HAP-1 (cell line): ENCODE measurements around the gene ZFAND2B.
A peak's percentile ranks its signal among the peaks of the same experiment; 100 is the strongest.
"Not testable (repeated sequence)": the region's sequence is repeated elsewhere in the genome, so short reads cannot be mapped to it uniquely, and the experiment has no call there.

Source experiments
- DNase-seq, 2 experiments: peaks; one replicate each; pipeline ENCODE4 v3.0.0-alpha.2; 2016 to 2020; ENCODE audit warnings: low spot score in 2 of 2
- H3K27me3 ChIP-seq: fragments of 250-450 bp; sonication (Bioruptor Pico); 2 replicates; pipeline ENCODE4 v1.5.1; 2020; ENCODE audit warnings: low read depth, mild to moderate bottlenecking, moderate library complexity
- H3K36me3 ChIP-seq: fragments of 250-450 bp; sonication (Bioruptor Pico); replicated peaks from 2 replicates; pipeline ENCODE4 v1.5.1; 2020; ENCODE audit warnings: mild to moderate bottlenecking
- H3K4me1 ChIP-seq: fragments of 250-450 bp; sonication (Bioruptor Pico); 2 replicates; pipeline ENCODE4 v1.5.1; 2020; ENCODE audit warnings: mild to moderate bottlenecking
- H3K4me3 ChIP-seq: fragments of 250-450 bp; sonication (Bioruptor Pico); 2 replicates; pipeline ENCODE4 v1.5.1; 2020; ENCODE audit warnings: mild to moderate bottlenecking, moderate library complexity
- H3K9me3 ChIP-seq: fragments of 250-450 bp; sonication (Bioruptor Pico); 2 replicates; pipeline ENCODE4 v1.5.1; 2020; ENCODE audit warnings: mild to moderate bottlenecking, moderate library complexity
- in situ Hi-C: fragments of 300-500 bp; cut with MboI; formaldehyde crosslinking; loops from 3 replicates; pipeline ENCODE4 v1.14.3; 2020; ENCODE audit warnings: low sequenced_read_pairs, inconsistent platforms, mixed read lengths

Gene ZFAND2B

GRCh38 chr2:219179601-219180465, 26.7 kb upstream of the ZFAND2B start:
- no peak overlapping the region for H3K4me3 ChIP-seq
- H3K27me3 ChIP-seq, result no peaks in the 10 kb centered on the region
- DNase-seq, result no peak
- H3K4me1 ChIP-seq, result peaks cover 3% of the 10 kb centered on the region; the same call in 1 of the 2 replicates
- H3K36me3 ChIP-seq, result peaks cover 35% of the 10 kb centered on the region
- no peaks in the 10 kb centered on the region for H3K9me3 ChIP-seq
- in situ Hi-C loops, result no loop called here

GRCh38 chr2:219180961-219181360, 25.6 kb upstream of the ZFAND2B start:
- Histone ChIP-seq H3K27me3 (no peaks in the 10 kb centered on the region), H3K36me3 (peaks cover 35% of the 10 kb centered on the region), H3K4me1 (no peaks in the 10 kb centered on the region), H3K9me3 (no peaks in the 10 kb centered on the region), H3K4me3 (no peak overlapping the region)
- in situ Hi-C loops, result no loop called here
- peak in 1 of 2 experiments; percentile 0 for DNase-seq

- Histone ChIP-seq H3K4me3 (no peak overlapping the region), H3K9me3 (no peaks in the 10 kb centered on the region), H3K27me3 (no peaks in the 10 kb centered on the region), H3K4me1 (no peaks in the 10 kb centered on the region), H3K36me3 (peaks cover 35% of the 10 kb centered on the region)
- in situ Hi-C loops, result no loop called here
- DNase-seq, result no peak
Observed at GRCh38 chr2:219181531-219181930, 25.1 kb upstream of the ZFAND2B start.

- Histone ChIP-seq H3K9me3 (no peaks in the 10 kb centered on the region), H3K4me1 (no peaks in the 10 kb centered on the region), H3K36me3 (peaks cover 35% of the 10 kb centered on the region), H3K4me3 (no peak overlapping the region), H3K27me3 (no peaks in the 10 kb centered on the region)
- no peak for DNase-seq
- in situ Hi-C loops, result no loop called here
Observed at GRCh38 chr2:219182331-219183150, 24.0 kb upstream of the ZFAND2B start.

- no peaks in the 10 kb centered on the region for H3K27me3 ChIP-seq
- H3K4me1 ChIP-seq, result no peaks in the 10 kb centered on the region
- H3K36me3 ChIP-seq, result peaks cover 35% of the 10 kb centered on the region
- H3K4me3 ChIP-seq, result no peak overlapping the region
- H3K9me3 ChIP-seq, result no peaks in the 10 kb centered on the region
- no peak for DNase-seq
- in situ Hi-C loops, result no loop called here
Observed at GRCh38 chr2:219183151-219183772, 23.3 kb upstream of the ZFAND2B start.

- H3K36me3 ChIP-seq, result peaks cover 35% of the 10 kb centered on the region
- H3K4me3 ChIP-seq, result no peak overlapping the region
- H3K27me3 ChIP-seq, result no peaks in the 10 kb centered on the region
- H3K4me1 ChIP-seq, result no peaks in the 10 kb centered on the region
- no peak for DNase-seq
- no peaks in the 10 kb centered on the region for H3K9me3 ChIP-seq
- in situ Hi-C loops, result no loop called here
Observed at GRCh38 chr2:219184121-219184520, 22.5 kb upstream of the ZFAND2B start.

GRCh38 chr2:219186754-219187456, 19.7 kb upstream of the ZFAND2B start:
- Histone ChIP-seq H3K27me3 (no peaks in the 10 kb centered on the region), H3K9me3 (no peaks in the 10 kb centered on the region), H3K36me3 (peaks cover 20% of the 10 kb centered on the region), H3K4me3 (no peak overlapping the region), H3K4me1 (no peaks in the 10 kb centered on the region)
- DNase-seq, result no peak
- in situ Hi-C loops, result no loop called here

- Histone ChIP-seq H3K4me1 (no peaks in the 10 kb centered on the region), H3K27me3 (no peaks in the 10 kb centered on the region), H3K4me3 (no peak overlapping the region), H3K36me3 (no peaks in the 10 kb centered on the region), H3K9me3 (no peaks in the 10 kb centered on the region)
- DNase-seq, result no peak
- in situ Hi-C loops, result no loop called here
Observed at GRCh38 chr2:219197388-219197787, 9.2 kb upstream of the ZFAND2B start.

GRCh38 chr2:219198974-219199373, 7.6 kb upstream of the ZFAND2B start:
- Histone ChIP-seq H3K4me1 (no peaks in the 10 kb centered on the region), H3K4me3 (no peak overlapping the region), H3K9me3 (no peaks in the 10 kb centered on the region), H3K27me3 (no peaks in the 10 kb centered on the region), H3K36me3 (no peaks in the 10 kb centered on the region)
- no peak for DNase-seq
- in situ Hi-C loops, result no loop called here

GRCh38 chr2:219199470-219200211, 6.9 kb upstream of the ZFAND2B start:
- in situ Hi-C loops, result no loop called here
- H3K27me3 ChIP-seq, result no peaks in the 10 kb centered on the region
- H3K4me1 ChIP-seq, result no peaks in the 10 kb centered on the region
- 0 out of 2 replicates have a peak, but pooled peaks cover 2% of the 10 kb centered on the region for H3K9me3 ChIP-seq
- no peaks in the 10 kb centered on the region for H3K36me3 ChIP-seq
- no peak overlapping the region for H3K4me3 ChIP-seq
- DNase-seq, result no peak

GRCh38 chr2:219200502-219201326, 5.9 kb upstream of the ZFAND2B start:
- peak in 1 of 2 experiments; percentile 14 for DNase-seq
- in situ Hi-C loops, H3K9me3 ChIP-seq, H3K36me3 ChIP-seq, H3K4me1 ChIP-seq, H3K4me3 ChIP-seq, H3K27me3 ChIP-seq: not testable (repeated sequence)

GRCh38 chr2:219201331-219201730, 5.3 kb upstream of the ZFAND2B start:
- H3K27me3 ChIP-seq, H3K4me3 ChIP-seq, H3K4me1 ChIP-seq, H3K36me3 ChIP-seq, H3K9me3 ChIP-seq, in situ Hi-C loops, DNase-seq: not testable (repeated sequence)
